WERI-Rb-1 (cell line): ENCODE measurements around the gene TRNT1.

Experiments used
- DNase-seq: peaks from one replicate; pipeline ENCODE4 v3.0.0-alpha.2; 2020
- H3K27ac ChIP-seq: fragments of 250-450 bp; sonication (Bioruptor Pico); 2 replicates; pipeline ENCODE4 v1.5.1; 2020; ENCODE audit warnings: mild to moderate bottlenecking, moderate library complexity
- H3K27me3 ChIP-seq: fragments of 250-450 bp; sonication (Bioruptor Pico); 2 replicates; pipeline ENCODE4 v1.5.1; 2021; ENCODE audit warnings: mild to moderate bottlenecking, low read depth, moderate library complexity; ENCODE audit not compliant: insufficient read depth, severe bottlenecking
- H3K36me3 ChIP-seq: fragments of 250-450 bp; sonication (Bioruptor Pico); 2 replicates; pipeline ENCODE4 v1.5.1; 2020; ENCODE audit warnings: mild to moderate bottlenecking, moderate library complexity
- H3K4me3 ChIP-seq: 2 replicates; pipeline ENCODE4 v1.5.1; 2011; ENCODE audit warnings: low read depth, mild to moderate bottlenecking, control low read depth, low read length
- H3K9me3 ChIP-seq: fragments of 250-450 bp; sonication (Bioruptor Pico); 2 replicates; pipeline ENCODE4 v1.5.1; 2021; ENCODE audit warnings: mild to moderate bottlenecking, moderate library complexity; ENCODE audit not compliant: severe bottlenecking
- TF ChIP-seq, protein P1 (sequence below): IDR thresholded peaks from 2 replicates; pipeline ENCODE4 v1.5.1; 2011; ENCODE audit warnings: low read depth, mild to moderate bottlenecking, control low read depth, inconsistent platforms, low read length

Gene TRNT1

DNA sequence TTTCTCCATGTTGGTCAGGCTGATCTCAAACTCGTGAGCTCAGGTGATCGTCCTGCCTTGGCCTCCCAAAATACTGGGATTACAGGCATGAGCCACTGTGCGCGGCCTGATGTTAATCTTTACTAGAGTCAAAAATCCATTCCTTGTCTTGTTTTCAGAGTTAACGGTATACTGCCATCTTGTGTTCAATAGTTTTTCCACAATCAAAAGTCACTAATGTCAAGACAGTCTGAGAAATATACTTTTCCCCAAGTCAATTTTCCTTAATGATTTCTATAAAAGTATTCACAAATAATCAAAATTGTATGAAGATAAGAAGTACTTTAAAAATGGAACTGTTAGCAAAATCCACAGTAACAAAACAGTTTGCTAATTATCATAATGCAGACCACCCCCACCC is 44.3 kb downstream of the TRNT1 start:
- TF ChIP-seq, protein P1, sequence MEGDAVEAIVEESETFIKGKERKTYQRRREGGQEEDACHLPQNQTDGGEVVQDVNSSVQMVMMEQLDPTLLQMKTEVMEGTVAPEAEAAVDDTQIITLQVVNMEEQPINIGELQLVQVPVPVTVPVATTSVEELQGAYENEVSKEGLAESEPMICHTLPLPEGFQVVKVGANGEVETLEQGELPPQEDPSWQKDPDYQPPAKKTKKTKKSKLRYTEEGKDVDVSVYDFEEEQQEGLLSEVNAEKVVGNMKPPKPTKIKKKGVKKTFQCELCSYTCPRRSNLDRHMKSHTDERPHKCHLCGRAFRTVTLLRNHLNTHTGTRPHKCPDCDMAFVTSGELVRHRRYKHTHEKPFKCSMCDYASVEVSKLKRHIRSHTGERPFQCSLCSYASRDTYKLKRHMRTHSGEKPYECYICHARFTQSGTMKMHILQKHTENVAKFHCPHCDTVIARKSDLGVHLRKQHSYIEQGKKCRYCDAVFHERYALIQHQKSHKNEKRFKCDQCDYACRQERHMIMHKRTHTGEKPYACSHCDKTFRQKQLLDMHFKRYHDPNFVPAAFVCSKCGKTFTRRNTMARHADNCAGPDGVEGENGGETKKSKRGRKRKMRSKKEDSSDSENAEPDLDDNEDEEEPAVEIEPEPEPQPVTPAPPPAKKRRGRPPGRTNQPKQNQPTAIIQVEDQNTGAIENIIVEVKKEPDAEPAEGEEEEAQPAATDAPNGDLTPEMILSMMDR: 0 out of 2 replicates have a peak, but pooled peaks have one; percentile 19
- Histone ChIP-seq H3K36me3 (peaks cover 62% of the 10 kb centered on the region), H3K27ac (no peak overlapping the region), H3K4me3 (no peak overlapping the region), H3K9me3 (no peaks in the 10 kb centered on the region), H3K27me3 (no peaks in the 10 kb centered on the region)
- DNase-seq: no peak

DNA sequence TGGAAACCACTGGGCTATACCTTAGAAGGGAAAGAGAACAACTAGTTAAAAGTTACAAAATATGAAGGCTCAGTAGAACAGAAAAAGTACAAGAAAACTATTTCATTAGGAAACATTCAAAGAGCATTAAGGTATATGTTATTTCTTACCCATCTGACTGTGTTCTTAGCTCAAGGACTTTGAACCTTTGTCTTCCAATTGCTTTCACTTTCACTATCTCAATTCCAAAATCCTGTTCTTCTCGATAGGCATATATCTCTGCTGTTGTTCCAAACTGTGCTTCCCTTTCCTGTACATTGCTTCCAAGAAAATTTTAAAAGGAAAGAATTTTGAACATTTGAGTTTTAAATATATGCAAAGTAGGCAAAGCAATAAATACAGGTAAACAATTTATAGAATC is 45.9 kb downstream of the TRNT1 start:
- Histone ChIP-seq H3K27me3 (no peaks in the 10 kb centered on the region), H3K4me3 (no peak overlapping the region), H3K9me3 (no peaks in the 10 kb centered on the region), H3K27ac (no peak overlapping the region), H3K36me3 (peaks cover 50% of the 10 kb centered on the region)
- DNase-seq: no peak
- TF ChIP-seq, protein P1: no peak

DNA sequence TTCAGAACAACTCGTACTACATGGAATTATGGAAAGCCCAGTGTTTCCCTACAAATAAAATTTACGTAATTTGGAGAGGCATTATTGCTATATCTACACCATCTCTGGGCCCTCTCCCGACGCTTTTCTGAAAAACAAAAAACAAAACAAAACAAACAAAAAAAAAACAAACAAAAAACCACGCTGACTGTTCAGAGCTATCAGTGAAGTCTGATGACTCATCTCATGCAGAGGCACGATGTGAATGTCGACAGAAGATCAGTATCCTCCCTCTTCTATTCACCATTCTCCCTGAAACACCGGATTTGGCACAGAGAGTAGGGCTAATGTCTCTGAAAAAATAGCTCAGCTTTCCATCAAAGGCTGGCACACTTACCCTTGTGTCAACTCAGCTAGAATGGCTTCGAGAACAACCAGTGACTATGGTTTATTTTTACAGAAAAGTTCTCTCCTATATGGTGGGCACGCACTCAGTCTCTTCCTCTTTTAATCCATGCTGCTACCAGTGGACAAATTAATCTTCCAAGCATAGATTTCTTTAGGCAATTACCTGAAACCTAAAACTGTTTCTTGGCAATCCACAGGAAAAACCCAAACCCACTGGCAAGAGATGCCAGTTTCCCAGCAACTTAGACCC is 51.2 kb downstream of the TRNT1 start:
- H3K27ac ChIP-seq: no peak overlapping the region
- H3K36me3 ChIP-seq: peaks cover 17% of the 10 kb centered on the region
- TF ChIP-seq, protein P1: no peak
- no peaks in the 10 kb centered on the region for H3K27me3 ChIP-seq
- no peak for DNase-seq
- no peak overlapping the region for H3K4me3 ChIP-seq
- H3K9me3 ChIP-seq: no peaks in the 10 kb centered on the region

DNA sequence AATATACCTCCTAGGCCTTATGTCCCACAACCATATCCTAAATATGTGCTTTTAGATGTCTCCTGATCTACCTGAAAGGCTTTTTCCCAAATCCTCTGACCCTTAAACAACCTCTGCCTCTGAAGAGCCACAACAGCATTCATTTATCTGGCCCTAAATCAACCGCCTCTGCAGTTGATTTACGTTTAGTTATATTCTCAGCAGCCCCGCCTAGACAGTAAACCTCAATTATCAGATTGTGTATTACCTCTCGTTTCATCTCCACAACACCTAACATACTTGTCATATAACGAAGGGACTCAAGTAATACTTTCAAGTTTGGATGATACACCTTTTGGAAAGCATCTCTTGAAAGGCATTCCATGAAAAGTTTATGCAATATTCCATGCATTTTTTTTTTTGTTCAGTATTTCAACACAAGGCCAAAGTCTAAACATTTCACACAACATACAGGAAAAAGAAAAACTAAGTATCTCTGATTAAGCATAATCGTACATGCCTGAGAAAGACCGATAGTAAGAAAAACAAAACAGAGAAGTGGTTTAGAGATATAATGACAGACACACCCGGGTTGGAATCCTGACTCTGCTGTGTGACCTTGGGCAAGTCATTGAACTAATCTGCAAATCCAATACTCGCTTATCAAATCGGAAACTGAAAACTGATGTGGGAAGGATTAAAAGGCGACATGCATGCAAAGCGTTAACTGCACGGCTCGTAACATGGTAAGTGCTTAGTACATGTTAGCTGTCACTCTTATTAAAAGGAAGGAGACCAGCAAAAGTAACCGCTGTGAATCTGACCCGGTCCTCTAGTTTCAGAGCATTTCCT is 52.0 kb downstream of the TRNT1 start:
- DNase-seq: no peak
- H3K36me3 ChIP-seq: peaks cover 9% of the 10 kb centered on the region
- H3K27ac ChIP-seq: peak overlapping the region; percentile 83
- TF ChIP-seq, protein P1: no peak
- no peaks in the 10 kb centered on the region for H3K9me3 ChIP-seq
- peak overlapping the region; percentile 85 for H3K4me3 ChIP-seq
- no peaks in the 10 kb centered on the region for H3K27me3 ChIP-seq

DNA sequence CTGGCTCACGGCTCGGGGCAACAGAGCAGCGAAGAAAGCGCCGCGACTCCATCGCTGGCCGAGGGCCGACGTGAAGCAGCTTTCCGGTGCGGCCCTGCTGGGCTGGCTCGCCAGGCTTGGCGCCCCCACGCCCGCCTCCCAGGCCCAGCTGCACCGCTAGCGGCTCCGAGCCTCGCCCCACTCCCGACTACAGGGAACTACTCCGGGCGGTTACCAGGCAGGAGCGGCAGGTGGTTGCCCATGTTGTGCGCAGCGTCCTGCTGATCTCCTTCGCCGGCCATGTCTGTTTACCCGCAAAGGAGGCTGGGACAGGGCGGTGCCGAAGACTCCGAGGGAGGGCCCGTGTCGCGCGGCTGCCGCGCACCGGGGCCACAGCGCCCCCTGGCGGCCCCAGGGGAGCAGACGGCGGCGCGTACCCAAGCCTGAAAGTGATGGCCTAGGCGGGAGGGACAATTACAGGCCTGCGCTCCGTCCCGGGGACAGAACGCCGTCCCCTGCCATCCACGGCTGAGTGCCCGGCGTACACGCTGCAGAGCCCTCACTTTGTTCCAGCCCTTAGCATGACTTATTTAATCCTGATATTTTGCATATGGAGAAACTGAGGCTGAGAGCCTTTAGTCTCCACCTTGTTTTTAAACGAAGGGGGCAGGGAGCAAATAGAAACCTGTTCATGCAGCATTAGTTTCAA is 52.8 kb downstream of the TRNT1 start, which contains the start of gene CRBN:
TSS of gene CRBN (minus strand) at position 285 of the 688 bp plus-strand sequence. CDS start at position 281, 4 bp downstream.
- Histone ChIP-seq H3K36me3 (peaks cover 2% of the 10 kb centered on the region), H3K4me3 (peak within 1 kb of the TSS; percentile 85), H3K27ac (peak within 1 kb of the TSS; percentile 83), H3K27me3 (no peaks in the 10 kb centered on the region), H3K9me3 (no peaks in the 10 kb centered on the region)
- TF ChIP-seq, protein P1: peak; percentile 96
- DNase-seq: peak; percentile 87
